H9 (cell line): Measurements from ENCODE around the gene FEN1. TPM values are rescaled to one million over a fixed set of nuclear protein-coding genes. Genes with fewer than 3 reads are reported as not detected.

Source experiments
- DNase-seq: peaks from one replicate; pipeline ENCODE4 v3.0.0-alpha.2; 2017
- H2AFZ ChIP-seq: one replicate; pipeline ENCODE4 v1.6.1; 2013; ENCODE audit warnings: mild to moderate bottlenecking, low read length, control low read depth, moderate library complexity
- H2AK5ac ChIP-seq: 2 replicates; pipeline ENCODE4 v1.6.1; 2013; ENCODE audit warnings: low read length, control low read depth, mixed read lengths; ENCODE audit not compliant: insufficient read length
- H2BK120ac ChIP-seq: one replicate; pipeline ENCODE4 v1.6.1; 2013; ENCODE audit warnings: low read depth, mild to moderate bottlenecking, low read length, control low read depth, inconsistent platforms; ENCODE audit not compliant: poor library complexity, severe bottlenecking
- H2BK12ac ChIP-seq: 2 replicates; pipeline ENCODE4 v1.6.1; 2013; ENCODE audit warnings: low read length, control low read depth, mixed read lengths, low read depth; ENCODE audit not compliant: insufficient read length
- H2BK15ac ChIP-seq: 2 replicates; pipeline ENCODE4 v1.6.1; 2013; ENCODE audit warnings: low read depth, low read length, control low read depth
- H2BK20ac ChIP-seq: one replicate; pipeline ENCODE4 v1.6.1; 2013; ENCODE audit warnings: low read depth, mild to moderate bottlenecking, low read length, control low read depth, inconsistent platforms; ENCODE audit not compliant: poor library complexity, severe bottlenecking
- H2BK5ac ChIP-seq: 2 replicates; pipeline ENCODE4 v1.6.1; 2013; ENCODE audit warnings: low read length, control low read depth, mixed read lengths; ENCODE audit not compliant: insufficient read length
- H3K14ac ChIP-seq: 2 replicates; pipeline ENCODE4 v1.6.1; 2013; ENCODE audit warnings: low read length, control low read depth; ENCODE audit not compliant: insufficient read depth
- H3K18ac ChIP-seq: 2 replicates; pipeline ENCODE4 v1.6.1; 2013; ENCODE audit warnings: low read depth, mild to moderate bottlenecking, mixed read lengths, low read length, control low read depth; ENCODE audit not compliant: insufficient read length
- H3K23ac ChIP-seq: 2 replicates; pipeline ENCODE4 v1.6.1; 2013; ENCODE audit warnings: low read length, control low read depth, mixed read lengths, low read depth; ENCODE audit not compliant: insufficient read length
- H3K23me2 ChIP-seq: 2 replicates; pipeline ENCODE4 v1.6.1; 2013; ENCODE audit warnings: low read depth, mild to moderate bottlenecking, mixed read lengths, low read length, control low read depth; ENCODE audit not compliant: insufficient read length, poor library complexity, severe bottlenecking
- H3K27ac ChIP-seq: 2 replicates; pipeline ENCODE4 v1.5.1; 2013; ENCODE audit warnings: low read length, control low read depth, mixed read lengths, low read depth; ENCODE audit not compliant: insufficient read length
- H3K27me3 ChIP-seq: 2 replicates; pipeline ENCODE4 v1.6.1; 2013; ENCODE audit warnings: low read length, control low read depth, inconsistent platforms; ENCODE audit not compliant: insufficient read depth
- H3K4ac ChIP-seq: 2 replicates; pipeline ENCODE4 v1.6.1; 2013; ENCODE audit warnings: low read depth, mild to moderate bottlenecking, control low read depth, inconsistent platforms, low read length, moderate library complexity
- H3K4me1 ChIP-seq: 2 replicates; pipeline ENCODE4 v1.6.1; 2013; ENCODE audit warnings: low read length, control low read depth, inconsistent platforms; ENCODE audit not compliant: insufficient read depth
- H3K4me2 ChIP-seq: 2 replicates; pipeline ENCODE4 v1.6.1; 2013; ENCODE audit warnings: low read length, control low read depth, mixed read lengths; ENCODE audit not compliant: insufficient read length, insufficient read depth
- H3K56ac ChIP-seq: 2 replicates; pipeline ENCODE4 v1.6.1; 2013; ENCODE audit warnings: low read depth, mild to moderate bottlenecking, mixed read lengths, low read length, control low read depth; ENCODE audit not compliant: insufficient read length
- H3K79me1 ChIP-seq: 2 replicates; pipeline ENCODE4 v1.6.1; 2013; ENCODE audit warnings: low read depth, mild to moderate bottlenecking, moderate library complexity, low read length, control low read depth, inconsistent platforms; ENCODE audit not compliant: insufficient read depth, poor library complexity, severe bottlenecking
- H3K79me2 ChIP-seq: 2 replicates; pipeline ENCODE4 v1.6.1; 2013; ENCODE audit warnings: low read length, control low read depth, inconsistent platforms; ENCODE audit not compliant: insufficient read depth
- H3K9ac ChIP-seq: 2 replicates; pipeline ENCODE4 v1.6.1; 2013; ENCODE audit warnings: low read length, control low read depth, mixed read lengths; ENCODE audit not compliant: insufficient read length; ENCODE audit errors: extremely low read depth
- H3K9me3 ChIP-seq: one replicate; pipeline ENCODE4 v1.6.1; 2013; ENCODE audit warnings: low read depth, low read length, inconsistent platforms; ENCODE audit not compliant: control insufficient read depth
- H3T11ph ChIP-seq: one replicate; pipeline ENCODE4 v1.6.1; 2013; ENCODE audit warnings: mild to moderate bottlenecking, low read length, control low read depth, inconsistent platforms
- H4K20me1 ChIP-seq: one replicate; pipeline ENCODE4 v1.6.1; 2013; ENCODE audit not compliant: control insufficient read depth, insufficient read length, insufficient read depth
- H4K5ac ChIP-seq: 2 replicates; pipeline ENCODE4 v1.6.1; 2013; ENCODE audit warnings: low read depth, mild to moderate bottlenecking, mixed read lengths, low read length, control low read depth; ENCODE audit not compliant: insufficient read length
- H4K8ac ChIP-seq: replicated peaks from 2 replicates; pipeline ENCODE4 v1.6.1; 2013; ENCODE audit warnings: low read length, control low read depth, mixed read lengths, low read depth; ENCODE audit not compliant: insufficient read length
- H4K91ac ChIP-seq: 2 replicates; pipeline ENCODE4 v1.6.1; 2013; ENCODE audit warnings: low read depth, mild to moderate bottlenecking, moderate library complexity, mixed read lengths, low read length, control low read depth; ENCODE audit not compliant: insufficient read length
- H3K27ac Mint-ChIP-seq, 3 experiments: 2 replicates in 2 of 3; 3 replicates in 1 of 3; pipeline ENCODE4 v1.8.0; 2020 to 2021; ENCODE audit warnings: mixed read lengths in 3 of 3, mild to moderate bottlenecking in 1 of 3, moderate library complexity in 1 of 3
- H3K27me3 Mint-ChIP-seq: 2 replicates; pipeline ENCODE4 v1.8.0; 2021; ENCODE audit warnings: low read depth, mild to moderate bottlenecking, moderate library complexity, mixed read lengths
- H3K36me3 Mint-ChIP-seq, 3 experiments: 2 replicates in 2 of 3; 3 replicates in 1 of 3; pipeline ENCODE4 v1.8.0; 2020 to 2021; ENCODE audit warnings: low read depth in 3 of 3, mixed read lengths in 3 of 3; ENCODE audit not compliant: insufficient read depth in 1 of 3
- H3K4me1 Mint-ChIP-seq, 2 experiments: 2 replicates each; pipeline ENCODE4 v1.8.0; 2020; ENCODE audit warnings: mixed read lengths in 2 of 2
- H3K4me3 Mint-ChIP-seq, 2 experiments: 2 replicates in 1 of 2; 3 replicates in 1 of 2; pipeline ENCODE4 v1.8.0; 2020 to 2021; ENCODE audit warnings: mild to moderate bottlenecking in 2 of 2, mixed read lengths in 2 of 2, moderate library complexity in 1 of 2
- H3K9me3 Mint-ChIP-seq, 2 experiments: 2 replicates in 1 of 2; 3 replicates in 1 of 2; pipeline ENCODE4 v1.8.0; 2020; ENCODE audit warnings: mild to moderate bottlenecking in 2 of 2, mixed read lengths in 2 of 2, moderate library complexity in 1 of 2
- WGBS: extraction: QIAGEN DNeasy Blood & Tissue Kit; methylation state at CpG from one replicate; pipeline ENCODE4 v1.1.7; 2013; ENCODE audit warnings: missing lambda C conversion rate, low lambda C conversion rate, mixed read lengths; ENCODE audit not compliant: insufficient read length; ENCODE audit errors: extremely low coverage; 5-methylcytosine and 5-hydroxymethylcytosine counted together
- total RNA-seq: library from RNA; stranded (reverse); gene quantifications from 2 replicates; pipeline ENCODE4 v1.2.1, GENCODE V29; 2021
- TF ChIP-seq, protein P1 (sequence below): fragments of 200-600 bp; sonication (generic); conservative IDR thresholded peaks from 3 replicates; pipeline ENCODE4 v1.8.0; 2021; ENCODE audit warnings: antibody characterized with exemption, mild to moderate bottlenecking

Gene FEN1
- total RNA-seq, 1 experiment from 2014 or later = 114 TPM

GRCh38 chr11:61799665-61800284 lies 7.1 kb downstream of the FEN1 start:
- no peak for DNase-seq
- TF ChIP-seq, protein P1, sequence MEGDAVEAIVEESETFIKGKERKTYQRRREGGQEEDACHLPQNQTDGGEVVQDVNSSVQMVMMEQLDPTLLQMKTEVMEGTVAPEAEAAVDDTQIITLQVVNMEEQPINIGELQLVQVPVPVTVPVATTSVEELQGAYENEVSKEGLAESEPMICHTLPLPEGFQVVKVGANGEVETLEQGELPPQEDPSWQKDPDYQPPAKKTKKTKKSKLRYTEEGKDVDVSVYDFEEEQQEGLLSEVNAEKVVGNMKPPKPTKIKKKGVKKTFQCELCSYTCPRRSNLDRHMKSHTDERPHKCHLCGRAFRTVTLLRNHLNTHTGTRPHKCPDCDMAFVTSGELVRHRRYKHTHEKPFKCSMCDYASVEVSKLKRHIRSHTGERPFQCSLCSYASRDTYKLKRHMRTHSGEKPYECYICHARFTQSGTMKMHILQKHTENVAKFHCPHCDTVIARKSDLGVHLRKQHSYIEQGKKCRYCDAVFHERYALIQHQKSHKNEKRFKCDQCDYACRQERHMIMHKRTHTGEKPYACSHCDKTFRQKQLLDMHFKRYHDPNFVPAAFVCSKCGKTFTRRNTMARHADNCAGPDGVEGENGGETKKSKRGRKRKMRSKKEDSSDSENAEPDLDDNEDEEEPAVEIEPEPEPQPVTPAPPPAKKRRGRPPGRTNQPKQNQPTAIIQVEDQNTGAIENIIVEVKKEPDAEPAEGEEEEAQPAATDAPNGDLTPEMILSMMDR = no peak
- Histone ChIP-seq H2BK5ac (no peak overlapping the region), H3K9ac (no peak overlapping the region), H4K8ac (no peak overlapping the region), H2AK5ac (no peak overlapping the region), H2BK15ac (no peak overlapping the region), H3T11ph (no peak overlapping the region), H2BK12ac (no peak overlapping the region), H3K18ac (no peak overlapping the region), H3K56ac (no peak overlapping the region), H3K23me2 (no peaks in the 10 kb centered on the region), H3K4me1 (no peaks in the 10 kb centered on the region), H3K79me1 (peaks cover 2% of the 10 kb centered on the region), H3K14ac (no peak overlapping the region), H2BK120ac (no peak overlapping the region), H3K4me2 (no peak overlapping the region), H3K27me3 (no peaks in the 10 kb centered on the region), H3K4ac (no peak overlapping the region), H3K9me3 (no peaks in the 10 kb centered on the region), H3K23ac (no peak overlapping the region), H4K20me1 (no peaks in the 10 kb centered on the region), H3K79me2 (peaks cover under 1% of the 10 kb centered on the region; the same call in 1 of the 2 replicates), H3K27ac (no peak overlapping the region), H4K91ac (no peak overlapping the region), H2AFZ (no peak overlapping the region), H4K5ac (no peak overlapping the region), H2BK20ac (no peak overlapping the region)
- Mint-ChIP-seq H3K27ac (peak overlapping the region in 2 of 3 experiments; percentile 44 to 56; a peak in 2 of 7 replicates), H3K4me3 (no peak overlapping the region), H3K36me3 (peaks cover 43 to 83% (median 74%) of the 10 kb centered on the region in 3 experiments; a peak in 6 of 7 replicates), H3K4me1 (peaks cover 12 to 13% of the 10 kb centered on the region in 2 experiments; a peak in 3 of 4 replicates), H3K9me3 (no peaks in the 10 kb centered on the region), H3K27me3 (no peaks in the 10 kb centered on the region)
- no CpG with 5 or more reads among the region's 2 CpGs for WGBS
